Hippocampal formation (tissue), 2 donors: ENCODE measurements around the gene CLRN1.

Source experiments
- DNase-seq, 2 donors: peaks; one replicate each; lab custom pipeline; 2025; lab: John Stamatoyannopoulos, UW

CLRN1 gene

GRCh38 chr3:150975992-150976368, 3.5 kb upstream of the CLRN1 start:
- DNase-seq, result no peak

- no peak for DNase-seq
Observed at GRCh38 chr3:150975086-150975991, 2.8 kb upstream of the CLRN1 start.

- DNase-seq, result no peak
Observed at GRCh38 chr3:150970665-150971324, 1.7 kb downstream of the CLRN1 start.

GRCh38 chr3:150968341-150969035, 4.0 kb downstream of the CLRN1 start:
- no peak for DNase-seq

GRCh38 chr3:150965436-150965835, 7.1 kb downstream of the CLRN1 start:
- no peak for DNase-seq

GRCh38 chr3:150961949-150962348, 10.6 kb downstream of the CLRN1 start:
- no peak for DNase-seq

- no peak for DNase-seq
Observed at GRCh38 chr3:150960708-150961684, 11.5 kb downstream of the CLRN1 start.

- DNase-seq, result no peak
Observed at GRCh38 chr3:150958683-150959082, 13.8 kb downstream of the CLRN1 start.

GRCh38 chr3:150956376-150956775, 16.2 kb downstream of the CLRN1 start:
- no peak for DNase-seq

- DNase-seq, result no peak
Observed at GRCh38 chr3:150951923-150952322, 20.6 kb downstream of the CLRN1 start.

- no peak for DNase-seq
Observed at GRCh38 chr3:150945226-150946032, 27.1 kb downstream of the CLRN1 start.

- no peak for DNase-seq
Observed at GRCh38 chr3:150942221-150942620, 30.3 kb downstream of the CLRN1 start.

- DNase-seq, result no peak
Observed at GRCh38 chr3:150936693-150937092, 35.8 kb downstream of the CLRN1 start.

- no peak for DNase-seq
Observed at GRCh38 chr3:150933473-150933995, 39.0 kb downstream of the CLRN1 start.

GRCh38 chr3:150931745-150932144, 40.8 kb downstream of the CLRN1 start:
- DNase-seq, result no peak

- DNase-seq, result no peak
Observed at GRCh38 chr3:150930839-150931238, 41.7 kb downstream of the CLRN1 start.

- DNase-seq, result no peak
Observed at GRCh38 chr3:150928234-150928633, 44.3 kb downstream of the CLRN1 start.

GRCh38 chr3:150926328-150926727, 46.2 kb downstream of the CLRN1 start:
- DNase-seq, result no peak

- DNase-seq, result no peak
Observed at GRCh38 chr3:150925751-150926201, 46.8 kb downstream of the CLRN1 start.

- no peak for DNase-seq
Observed at GRCh38 chr3:150922611-150923010, 49.9 kb downstream of the CLRN1 start.
